Measurements from ENCODE around the gene RRP15.

RRP15 gene

DNA sequence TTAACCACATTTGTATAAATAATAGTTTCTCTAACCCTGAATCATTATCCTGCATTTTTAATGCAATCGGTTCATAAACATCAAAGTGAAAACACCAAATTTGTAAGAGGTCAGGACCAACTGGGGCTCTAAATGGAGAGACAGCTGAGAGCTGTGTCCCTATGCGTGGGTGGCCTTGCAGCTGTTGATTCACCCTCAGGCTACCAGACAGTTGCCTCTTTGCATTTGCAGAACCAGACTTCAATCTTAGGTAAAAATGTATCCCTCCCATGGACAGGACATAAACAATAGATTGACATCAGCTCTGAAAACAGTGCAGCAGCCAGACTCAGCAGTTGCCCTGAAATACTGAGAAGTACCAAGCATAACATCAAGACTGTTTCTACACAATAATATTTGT lies 51.2 kb downstream of the RRP15 start:
- DNase-seq = no peak

DNA sequence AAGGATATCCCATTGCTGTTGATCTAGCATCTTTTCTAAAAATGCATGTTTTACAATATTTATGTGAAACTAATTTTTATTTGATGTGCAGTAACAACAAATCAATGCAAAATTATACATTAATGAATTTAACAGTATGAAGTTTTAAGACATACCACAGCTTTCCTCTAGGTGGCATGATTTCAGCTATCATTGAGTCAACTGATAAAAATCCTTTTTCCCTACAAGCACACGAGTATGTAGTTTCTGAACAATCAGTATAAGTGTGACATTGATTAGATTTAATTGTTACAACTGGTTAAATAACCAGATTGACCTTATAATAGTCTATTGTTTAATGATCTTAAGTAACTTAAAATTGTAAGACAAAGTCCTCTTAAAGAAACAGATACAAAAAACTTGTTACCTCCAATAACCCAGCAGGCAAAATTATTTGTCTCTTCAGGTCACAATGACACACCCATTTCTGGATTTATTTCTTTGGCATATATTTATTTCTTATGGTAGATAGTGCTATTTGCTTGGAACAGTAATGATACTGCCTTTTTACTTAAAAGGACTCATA lies 54.3 kb downstream of the RRP15 start:
- DNase-seq = no peak

DNA sequence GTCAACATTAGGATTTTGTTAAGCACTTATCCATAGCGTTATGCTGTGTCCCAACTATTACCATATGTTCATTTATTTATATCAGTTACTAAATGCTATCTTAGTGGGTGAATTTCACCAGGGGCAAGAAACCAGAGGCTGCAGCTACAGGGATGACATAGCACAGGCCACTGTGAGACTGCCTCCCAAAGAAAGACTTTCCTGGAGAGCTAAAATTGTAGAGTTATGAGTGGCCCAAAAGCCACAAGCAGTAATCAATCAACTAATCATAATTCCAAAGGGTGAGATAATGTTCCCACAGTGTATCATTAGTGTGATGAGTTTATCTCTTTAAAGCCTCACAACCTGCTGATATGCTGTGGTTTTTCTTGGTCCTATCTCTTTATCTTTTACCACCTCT lies 56.2 kb downstream of the RRP15 start:
- DNase-seq = no peak

DNA sequence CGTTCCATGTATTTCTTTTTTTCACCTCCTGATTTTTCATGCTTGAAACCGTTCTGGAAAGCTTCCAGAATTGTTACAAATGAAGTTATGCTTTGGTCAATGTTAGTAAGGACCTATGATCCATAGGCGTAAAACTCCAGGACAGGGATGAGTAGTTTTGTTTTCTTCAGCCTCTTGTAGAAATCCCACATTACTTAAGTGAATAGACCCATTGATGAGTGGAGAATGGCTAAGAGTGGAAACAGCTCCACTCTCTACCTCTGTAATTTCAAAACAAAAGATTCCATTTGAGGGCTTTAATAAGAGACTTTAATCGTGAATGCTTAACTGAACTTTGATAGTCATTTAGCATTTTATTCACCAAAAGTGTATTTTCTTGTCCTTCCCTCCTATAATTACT lies 57.0 kb downstream of the RRP15 start:
- DNase-seq = no peak

DNA sequence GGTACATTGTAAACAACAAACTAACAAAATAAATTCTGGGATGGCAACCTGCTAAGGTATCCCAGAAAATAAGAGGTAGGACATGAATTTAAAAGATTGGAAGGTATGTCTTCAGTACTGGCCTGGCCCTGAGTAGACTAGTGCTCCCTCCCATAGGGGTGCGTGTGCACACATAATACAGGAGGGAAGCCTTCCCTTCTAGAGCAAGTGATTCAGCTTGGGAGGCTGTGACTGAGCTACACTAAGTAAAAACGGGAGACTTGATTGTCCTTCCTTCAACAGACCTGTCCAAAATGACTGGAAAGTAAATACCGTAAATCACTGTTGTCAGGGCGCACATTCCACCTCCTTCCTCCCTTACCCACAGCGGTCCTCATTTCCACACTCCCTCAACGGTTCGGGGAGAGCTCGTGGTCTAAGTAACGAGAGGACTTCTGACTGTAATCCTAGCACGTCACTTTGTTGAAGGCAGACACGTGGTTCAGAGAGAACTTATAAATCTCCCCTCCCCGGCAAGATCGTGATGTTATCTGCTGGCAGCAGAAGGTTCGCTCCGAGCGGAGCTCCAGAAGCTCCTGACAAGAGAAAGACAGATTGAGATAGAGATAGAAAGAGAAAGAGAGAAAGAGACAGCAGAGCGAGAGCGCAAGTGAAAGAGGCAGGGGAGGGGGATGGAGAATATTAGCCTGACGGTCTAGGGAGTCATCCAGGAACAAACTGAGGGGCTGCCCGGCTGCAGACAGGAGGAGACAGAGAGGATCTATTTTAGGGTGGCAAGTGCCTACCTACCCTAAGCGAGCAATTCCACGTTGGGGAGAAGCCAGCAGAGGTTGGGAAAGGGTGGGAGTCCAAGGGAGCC lies 60.0 kb downstream of the RRP15 start, which contains the start of gene TGFB2:
TGFB2 (plus strand) TSS at position 523 of the 859 bp plus-strand sequence. CDS start 1,366 bp downstream, outside the sequence.
- DNase-seq = peak; percentile 80

DNA sequence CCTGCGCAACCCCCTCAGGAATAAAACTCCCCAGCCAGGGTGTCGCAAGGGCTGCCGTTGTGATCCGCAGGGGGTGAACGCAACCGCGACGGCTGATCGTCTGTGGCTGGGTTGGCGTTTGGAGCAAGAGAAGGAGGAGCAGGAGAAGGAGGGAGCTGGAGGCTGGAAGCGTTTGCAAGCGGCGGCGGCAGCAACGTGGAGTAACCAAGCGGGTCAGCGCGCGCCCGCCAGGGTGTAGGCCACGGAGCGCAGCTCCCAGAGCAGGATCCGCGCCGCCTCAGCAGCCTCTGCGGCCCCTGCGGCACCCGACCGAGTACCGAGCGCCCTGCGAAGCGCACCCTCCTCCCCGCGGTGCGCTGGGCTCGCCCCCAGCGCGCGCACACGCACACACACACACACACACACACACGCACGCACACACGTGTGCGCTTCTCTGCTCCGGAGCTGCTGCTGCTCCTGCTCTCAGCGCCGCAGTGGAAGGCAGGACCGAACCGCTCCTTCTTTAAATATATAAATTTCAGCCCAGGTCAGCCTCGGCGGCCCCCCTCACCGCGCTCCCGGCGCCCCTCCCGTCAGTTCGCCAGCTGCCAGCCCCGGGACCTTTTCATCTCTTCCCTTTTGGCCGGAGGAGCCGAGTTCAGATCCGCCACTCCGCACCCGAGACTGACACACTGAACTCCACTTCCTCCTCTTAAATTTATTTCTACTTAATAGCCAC lies 60.7 kb downstream of the RRP15 start:
- DNase-seq = peak; percentile 91

DNA sequence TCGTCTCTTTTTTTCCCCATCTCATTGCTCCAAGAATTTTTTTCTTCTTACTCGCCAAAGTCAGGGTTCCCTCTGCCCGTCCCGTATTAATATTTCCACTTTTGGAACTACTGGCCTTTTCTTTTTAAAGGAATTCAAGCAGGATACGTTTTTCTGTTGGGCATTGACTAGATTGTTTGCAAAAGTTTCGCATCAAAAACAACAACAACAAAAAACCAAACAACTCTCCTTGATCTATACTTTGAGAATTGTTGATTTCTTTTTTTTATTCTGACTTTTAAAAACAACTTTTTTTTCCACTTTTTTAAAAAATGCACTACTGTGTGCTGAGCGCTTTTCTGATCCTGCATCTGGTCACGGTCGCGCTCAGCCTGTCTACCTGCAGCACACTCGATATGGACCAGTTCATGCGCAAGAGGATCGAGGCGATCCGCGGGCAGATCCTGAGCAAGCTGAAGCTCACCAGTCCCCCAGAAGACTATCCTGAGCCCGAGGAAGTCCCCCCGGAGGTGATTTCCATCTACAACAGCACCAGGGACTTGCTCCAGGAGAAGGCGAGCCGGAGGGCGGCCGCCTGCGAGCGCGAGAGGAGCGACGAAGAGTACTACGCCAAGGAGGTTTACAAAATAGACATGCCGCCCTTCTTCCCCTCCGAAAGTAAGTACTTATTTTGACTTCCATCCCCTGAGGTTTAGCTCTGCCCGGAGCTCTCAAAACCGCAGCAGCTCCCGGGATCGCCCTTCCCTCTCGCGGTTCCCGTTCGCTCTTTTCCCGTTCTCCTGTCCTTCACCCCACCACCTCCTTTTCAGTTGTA lies 61.5 kb downstream of the RRP15 start:
- DNase-seq = peak; percentile 76

DNA sequence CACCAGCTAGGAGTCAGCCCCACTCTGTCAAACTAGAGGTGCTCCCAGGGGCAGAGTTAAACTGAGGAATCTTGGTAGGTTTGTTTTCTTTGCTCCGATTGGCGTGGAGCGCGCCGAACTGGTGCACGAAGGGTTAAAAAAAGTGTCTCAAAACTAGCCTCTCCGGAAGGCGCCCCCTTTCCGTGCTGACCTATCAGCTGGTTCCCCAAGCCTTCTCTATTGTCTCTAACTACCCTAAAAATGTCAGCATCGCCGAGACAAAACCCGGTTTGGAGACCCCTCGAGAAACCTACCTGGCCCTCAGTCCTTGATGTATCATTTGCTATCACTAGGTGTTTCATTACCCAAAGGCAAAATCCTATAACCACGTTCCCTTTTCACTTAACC lies 62.2 kb downstream of the RRP15 start:
- peak; percentile 62 for DNase-seq

DNA sequence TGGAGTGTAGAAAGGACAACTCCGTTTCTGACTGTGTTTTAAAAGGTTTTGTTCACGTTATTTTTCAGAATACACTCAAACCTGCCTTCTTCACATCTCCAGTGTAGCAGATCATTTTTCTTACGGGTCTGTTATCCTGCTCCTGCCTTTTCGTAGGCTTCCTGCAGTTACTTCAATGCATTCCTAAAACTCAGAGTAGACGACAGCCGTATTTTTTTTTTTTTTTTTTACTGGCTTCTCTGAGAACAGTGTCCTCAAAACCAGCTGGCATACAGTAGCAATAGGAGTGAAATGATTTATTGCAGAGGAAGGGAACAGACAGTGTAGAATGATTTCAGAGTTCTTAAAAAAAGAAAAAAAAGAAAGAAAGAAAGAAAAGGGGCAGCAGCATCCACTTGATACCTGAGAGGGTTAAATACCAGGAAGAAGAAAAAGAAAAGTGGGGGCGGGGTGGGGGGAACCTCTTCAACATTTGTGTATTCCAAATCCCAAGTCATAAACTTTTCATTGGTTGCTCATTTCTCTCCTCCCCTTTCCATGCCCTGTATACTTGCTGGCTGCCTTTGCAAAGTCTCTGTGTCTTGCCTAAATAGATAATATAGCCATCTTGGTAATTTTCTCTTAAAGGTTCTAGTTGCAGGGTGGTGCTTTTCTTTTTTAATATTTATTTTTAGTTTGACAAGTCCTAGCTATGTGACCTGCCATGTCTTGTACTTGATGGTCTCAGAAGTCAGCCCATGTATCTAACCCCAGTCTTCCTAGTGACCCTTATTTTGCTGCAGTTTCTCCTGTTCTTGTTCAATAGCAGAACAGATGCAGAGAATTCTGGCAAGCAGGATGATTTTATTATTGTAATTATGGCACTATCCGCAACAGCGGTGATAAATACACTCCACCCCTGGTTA lies 62.9 kb downstream of the RRP15 start:
- no peak for DNase-seq

DNA sequence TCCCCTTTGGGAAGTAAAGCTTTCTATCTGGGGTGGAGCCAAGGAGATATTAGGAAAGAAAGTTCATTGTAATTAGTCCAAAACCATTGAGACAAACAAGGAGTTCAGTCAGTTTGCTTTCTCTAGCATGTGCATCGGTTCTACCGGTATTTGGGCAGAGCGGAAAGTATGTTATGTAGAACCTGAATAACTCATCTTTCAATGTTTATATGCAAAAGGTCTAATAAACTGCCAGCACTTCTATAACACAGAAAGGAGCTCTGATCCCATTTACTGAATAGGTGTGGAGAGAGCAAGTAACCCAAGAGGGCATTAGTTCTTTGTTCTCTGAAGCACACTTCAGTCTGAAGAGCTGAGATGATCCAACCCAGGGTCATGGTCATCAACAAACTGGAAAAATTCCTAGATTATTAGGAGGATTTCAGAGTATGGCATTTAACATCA lies 63.6 kb downstream of the RRP15 start:
- no peak for DNase-seq

DNA sequence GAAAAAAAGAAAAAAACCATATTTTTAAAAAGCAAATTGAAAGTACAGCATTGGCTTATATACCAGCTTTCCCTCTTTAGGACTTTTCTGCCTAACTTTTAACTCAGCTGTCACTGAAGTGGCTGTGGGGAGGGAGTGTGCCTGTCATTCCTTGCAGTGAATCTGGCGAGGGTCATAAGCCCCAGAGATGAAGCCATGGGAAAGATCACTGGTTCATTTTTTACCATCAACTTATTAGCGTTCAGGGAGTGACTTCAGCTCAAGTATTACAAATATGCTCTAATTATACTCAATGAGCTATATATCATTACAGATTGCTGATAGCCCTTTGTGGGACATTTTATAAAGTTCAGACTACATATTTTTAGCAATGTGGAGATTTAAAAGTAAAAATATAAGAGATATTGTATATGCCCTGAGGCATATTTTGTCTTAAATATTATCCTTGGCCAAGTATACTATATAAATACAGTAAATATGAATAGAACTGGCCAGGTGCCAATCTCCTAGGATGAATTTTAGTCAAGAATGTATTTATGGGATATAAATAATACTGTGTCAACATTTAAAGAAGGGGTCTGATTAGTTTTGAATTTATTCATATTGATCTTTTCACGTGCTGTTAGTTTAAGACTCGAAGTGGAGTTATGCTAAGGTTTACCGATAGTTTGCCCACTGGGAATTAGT lies 64.4 kb downstream of the RRP15 start:
- DNase-seq = no peak

DNA sequence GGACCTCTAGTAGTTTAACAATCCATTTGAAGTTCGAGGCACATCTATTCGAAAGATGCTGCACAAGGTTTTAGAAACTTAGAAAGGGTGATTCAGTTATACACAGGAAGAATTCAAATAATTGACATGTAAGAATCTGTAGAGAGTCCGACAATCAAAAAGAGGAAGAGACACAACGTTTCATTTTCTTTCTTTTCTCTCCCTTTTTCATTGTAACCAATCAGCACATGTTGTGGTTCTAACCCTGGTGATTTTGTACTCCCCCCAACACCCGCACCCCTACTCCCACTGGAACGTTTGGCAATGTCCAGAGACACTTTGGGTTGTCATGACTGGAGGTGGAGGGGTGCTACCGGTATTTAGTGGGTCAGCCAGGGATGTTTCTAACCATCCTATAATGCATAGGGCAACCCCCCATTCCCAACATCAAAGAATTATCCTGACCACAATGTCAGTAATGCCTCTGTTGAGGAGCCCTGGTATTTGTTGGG lies 65.0 kb downstream of the RRP15 start:
- no peak for DNase-seq

DNA sequence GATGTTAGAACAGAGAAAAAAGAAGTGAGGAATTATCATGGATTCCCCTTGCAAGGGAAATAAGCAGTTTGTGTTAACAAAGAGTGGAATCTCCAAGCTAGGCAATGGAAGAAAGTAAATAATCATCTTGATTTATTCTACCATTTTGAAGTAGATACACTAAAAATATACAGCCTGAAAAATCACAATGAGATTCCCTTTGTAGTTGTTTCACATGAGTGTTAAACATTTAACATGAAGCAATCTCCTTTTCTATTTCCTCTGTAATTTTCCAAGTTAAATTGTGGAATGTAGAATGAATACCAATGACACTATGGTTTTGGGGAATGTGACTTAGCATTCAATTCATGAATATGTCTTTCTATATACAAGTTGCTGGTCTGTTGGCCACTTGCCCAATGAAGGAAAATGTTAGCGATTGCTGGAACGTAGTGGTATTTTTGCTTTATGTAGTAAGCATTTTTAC lies 65.7 kb downstream of the RRP15 start:
- DNase-seq = no peak

DNA sequence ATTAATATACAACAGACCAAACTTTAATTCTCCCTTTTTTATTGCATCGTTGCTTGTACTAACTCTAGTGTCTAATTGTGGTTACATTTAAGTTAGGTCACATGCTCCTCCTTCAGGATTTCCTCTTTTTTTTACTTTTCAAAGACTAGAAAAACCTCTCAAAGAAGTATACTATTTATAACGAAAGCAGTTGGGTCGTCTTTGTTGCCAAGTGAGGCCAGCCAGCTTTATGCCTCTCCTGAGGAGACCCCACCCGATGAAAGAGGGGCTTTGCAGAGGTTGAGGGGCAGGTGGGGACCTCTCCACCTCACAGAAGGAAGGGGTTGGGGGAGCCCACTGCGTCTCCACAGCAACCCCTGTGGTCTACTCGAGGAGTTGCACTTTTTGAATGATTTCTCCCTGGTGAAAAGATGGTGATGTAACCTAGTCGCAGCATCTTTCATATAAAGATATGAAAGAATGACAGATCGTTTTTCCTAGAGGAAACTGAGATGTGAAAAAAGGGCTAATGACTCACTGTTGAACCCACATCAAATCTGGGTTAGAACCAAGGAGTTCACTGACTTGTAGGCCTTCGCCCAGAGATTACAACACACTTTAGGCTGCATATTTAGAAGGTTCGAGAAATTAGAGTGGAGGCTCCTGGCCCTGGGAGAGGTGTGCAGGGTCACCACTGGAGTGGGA lies 66.4 kb downstream of the RRP15 start:
- DNase-seq = no peak

DNA sequence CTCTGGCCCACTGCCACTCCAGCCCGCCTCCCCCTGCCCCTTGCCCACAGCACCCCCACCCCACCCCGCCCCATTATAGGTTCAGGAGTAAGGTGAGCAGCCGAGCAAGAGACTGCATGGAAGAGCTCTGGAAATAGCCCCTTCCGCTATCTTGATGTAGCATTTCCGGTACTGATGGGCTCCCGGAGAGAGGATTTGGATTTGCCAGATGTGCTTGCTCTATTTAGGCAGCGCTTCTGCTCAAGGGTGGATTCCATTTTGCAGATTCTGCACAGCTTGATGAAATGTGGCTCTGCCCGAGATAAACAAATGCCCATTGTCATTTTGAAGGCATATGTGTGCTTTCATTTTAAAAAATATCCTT lies 67.0 kb downstream of the RRP15 start:
- no peak for DNase-seq

DNA sequence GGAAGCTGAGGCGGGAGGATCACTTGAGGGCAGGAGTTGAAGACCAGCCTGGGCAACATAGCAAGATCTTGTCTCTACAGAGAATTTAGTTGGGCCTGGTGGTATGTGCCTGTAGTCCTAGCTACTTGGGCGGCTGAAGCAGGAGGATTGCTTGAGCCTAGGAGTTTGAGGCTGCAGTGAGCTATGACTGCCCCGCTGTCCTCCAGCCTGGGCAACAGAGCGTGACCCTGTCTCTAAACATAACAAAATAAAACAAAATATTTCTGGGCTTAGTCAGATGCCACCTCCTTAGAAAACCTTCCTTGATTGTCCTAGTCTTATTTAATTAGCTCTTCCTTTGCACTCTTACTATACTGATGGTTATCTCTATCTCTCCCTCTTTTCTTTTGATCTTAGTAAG lies 68.6 kb downstream of the RRP15 start:
- DNase-seq = no peak

DNA sequence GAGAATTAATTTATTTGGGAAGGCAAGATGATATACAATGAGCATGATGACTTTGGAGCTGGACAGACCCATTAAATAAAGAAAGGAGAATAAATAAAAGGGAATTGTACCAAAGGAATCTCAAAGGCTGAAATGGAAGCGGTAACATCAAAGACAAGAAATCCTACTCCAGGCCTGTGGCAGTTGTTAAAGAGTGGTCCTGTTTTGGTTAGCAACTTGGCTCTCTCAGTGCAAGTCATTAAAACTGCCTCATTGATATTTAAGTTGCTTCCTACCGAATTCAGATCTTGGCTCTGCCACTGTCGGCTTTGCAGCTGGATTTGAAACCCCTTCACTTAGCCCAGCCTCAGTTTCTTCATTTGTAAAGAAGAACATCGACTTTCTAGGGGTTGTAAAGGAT lies 70.2 kb downstream of the RRP15 start:
- no peak for DNase-seq

DNA sequence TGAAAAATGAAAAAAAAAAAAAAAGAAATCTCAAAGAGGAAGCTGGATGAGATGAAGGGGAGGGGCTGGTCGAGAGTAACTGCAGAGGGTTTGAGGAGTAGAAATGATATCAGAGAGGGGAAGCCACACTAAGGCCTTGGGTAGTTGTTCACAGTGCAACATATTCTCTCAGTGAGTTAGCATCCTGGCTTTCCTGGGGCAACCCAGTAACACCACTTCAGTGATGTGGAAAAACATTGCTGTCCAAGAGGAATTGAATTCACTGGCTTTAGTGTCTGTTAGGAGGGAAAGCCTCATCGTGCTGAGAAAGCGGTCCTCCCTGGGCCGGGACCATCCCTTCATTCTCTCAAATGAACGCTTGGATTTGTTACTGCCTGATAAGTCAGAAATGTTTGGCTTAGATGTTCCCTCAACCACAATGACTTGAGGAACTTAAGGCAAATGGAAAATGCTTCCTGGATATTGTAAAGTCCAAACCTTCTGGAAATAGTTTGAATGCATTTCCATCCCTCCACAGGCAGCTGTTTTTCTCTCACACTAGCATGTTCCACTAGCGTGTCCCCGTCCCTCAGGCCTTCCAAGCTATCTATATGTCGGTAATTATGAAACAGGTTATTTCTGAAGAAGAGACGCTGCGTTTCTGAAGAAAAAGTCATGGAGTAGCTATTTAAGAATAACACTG lies 72.3 kb downstream of the RRP15 start:
- DNase-seq = no peak

DNA sequence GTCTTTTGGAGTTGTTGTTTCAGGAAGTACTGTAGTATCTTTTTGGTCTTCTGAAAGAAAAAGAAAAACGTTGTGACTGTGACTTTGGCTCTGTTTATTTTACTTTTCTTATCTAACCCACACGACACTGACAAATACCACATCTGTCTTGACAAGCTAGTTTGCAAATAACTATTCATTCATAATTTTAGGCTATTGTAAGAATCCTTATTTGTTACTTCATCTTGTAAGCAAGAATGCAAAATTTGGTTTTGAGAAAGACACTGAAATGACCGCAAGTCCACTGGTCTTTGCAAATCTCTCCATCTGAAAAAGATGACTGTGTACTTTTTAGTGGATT lies 72.8 kb downstream of the RRP15 start:
- DNase-seq = no peak

Measured in right kidney (tissue), 1 donor.